H54 (cell line): Measurements from ENCODE around the gene CLCA1.

Source experiments
- DNase-seq: peaks from one replicate; pipeline ENCODE4 v3.0.0; 2011; ENCODE audit warnings: low spot score, mixed read lengths; ENCODE audit not compliant: insufficient read length
- FAIRE-seq: peaks from 3 replicates; lab custom pipeline; 2011; peaks lifted over from hg19 to GRCh38; lab: Jason Lieb, UNC
- POLR2A ChIP-seq: IDR thresholded peaks from 2 replicates; pipeline ENCODE4 v1.6.1; 2011; ENCODE audit warnings: low read depth, mild to moderate bottlenecking, low read length

The CLCA1 gene

DNA sequence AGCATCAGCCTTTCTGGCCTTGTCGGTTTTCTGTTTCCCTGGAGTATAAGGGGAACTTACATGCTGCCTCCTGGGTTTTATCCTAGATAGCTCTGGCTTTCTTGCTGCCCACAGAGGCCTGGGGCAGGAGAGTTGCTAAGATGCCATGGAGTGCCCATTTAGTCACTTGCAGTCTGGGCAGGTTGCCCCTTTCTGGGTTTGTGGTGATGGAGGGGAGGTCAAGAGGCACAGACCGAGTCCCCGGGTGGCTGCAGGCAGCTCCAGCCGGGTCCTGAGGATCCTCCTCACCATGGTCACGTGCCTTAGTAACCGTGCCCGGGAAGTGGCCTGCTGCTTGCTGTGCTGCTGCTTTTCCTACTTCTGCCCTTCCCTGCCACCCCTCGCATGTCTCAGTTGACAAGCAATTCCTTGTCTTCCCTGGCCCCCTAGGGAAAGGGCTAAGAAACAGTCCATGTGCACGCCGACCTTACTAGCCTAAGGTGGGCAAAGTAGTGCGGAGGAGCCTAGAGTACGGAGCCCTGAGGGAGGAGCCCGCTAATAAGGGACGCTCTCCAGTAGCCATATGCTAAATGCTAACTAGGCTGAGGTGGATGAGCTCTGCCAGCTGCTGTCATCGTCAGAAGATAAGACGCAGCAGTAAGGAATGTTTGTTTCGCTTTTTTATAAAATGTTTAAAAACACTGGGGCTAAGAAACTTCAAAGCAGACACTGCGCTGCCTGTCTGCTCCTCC, 34.8 kb downstream of the CLCA1 start:
- no peak for TF ChIP-seq POLR2A
- FAIRE-seq, result no peak
- no peak for DNase-seq

DNA sequence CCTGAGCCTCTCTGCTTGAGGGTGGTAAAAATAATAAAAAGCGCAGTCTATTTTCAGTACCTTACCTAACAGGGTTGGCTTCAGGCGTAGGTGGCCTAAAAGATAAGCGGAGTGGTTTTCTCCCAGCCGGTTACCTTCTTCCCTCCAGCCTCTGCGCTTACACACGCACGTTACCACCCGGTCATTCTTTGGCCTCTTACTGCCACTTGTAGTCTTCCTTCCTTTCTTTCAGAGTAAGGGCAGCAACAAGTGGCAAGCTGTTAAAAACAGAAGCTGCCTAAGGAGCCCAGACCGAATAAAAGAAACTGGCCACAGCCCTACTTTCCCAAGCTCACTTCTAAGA, 35.4 kb downstream of the CLCA1 start:
- FAIRE-seq (no peak), DNase-seq (no peak)
- no peak for TF ChIP-seq POLR2A

DNA sequence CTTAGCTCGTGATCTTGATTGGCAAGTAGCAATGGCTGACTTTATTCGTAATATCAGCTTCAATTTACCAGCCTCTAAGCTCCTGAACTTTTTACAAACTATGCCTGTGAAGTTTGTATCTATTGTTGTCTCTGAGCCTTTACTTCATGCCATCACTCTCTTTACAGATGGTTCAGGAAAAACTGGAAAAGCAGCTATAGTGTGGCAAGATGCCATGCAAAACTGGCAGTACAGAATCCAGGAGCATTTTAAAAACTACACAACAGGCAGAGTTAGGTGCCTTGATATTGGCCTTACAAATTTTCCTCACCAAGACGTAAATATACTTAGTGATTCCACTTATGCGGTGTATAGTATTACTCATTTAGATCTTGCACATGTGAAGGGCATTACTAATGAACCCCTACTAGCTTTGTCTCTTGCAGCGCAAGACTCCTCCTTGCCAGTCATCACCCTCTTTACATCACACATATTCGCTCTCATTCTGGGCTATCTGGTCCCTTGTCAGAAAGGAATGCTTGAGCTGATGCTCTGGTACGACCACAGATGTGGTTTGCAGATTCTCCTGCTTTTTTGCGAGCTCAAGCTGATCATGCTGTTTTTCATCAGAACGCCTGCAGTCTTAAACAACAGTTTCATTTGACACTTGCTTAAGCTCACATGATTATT, 36.3 kb downstream of the CLCA1 start:
- no peak for FAIRE-seq
- no peak for TF ChIP-seq POLR2A
- DNase-seq, result no peak

DNA sequence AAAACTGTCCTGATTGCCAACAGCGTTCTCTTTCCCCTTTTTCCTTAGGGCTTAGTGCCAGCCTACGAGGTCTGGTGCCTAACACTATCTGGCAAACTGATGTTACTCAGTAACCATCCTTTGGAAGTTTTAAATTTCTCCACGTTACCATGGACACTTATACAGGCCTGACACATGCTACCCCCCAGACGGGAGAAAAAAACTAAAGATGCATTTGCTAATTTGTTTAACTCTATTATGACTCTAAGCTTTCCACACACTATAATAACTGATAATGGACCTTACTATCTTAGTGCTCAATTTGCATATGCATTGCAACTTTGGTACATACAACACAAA, 36.8 kb downstream of the CLCA1 start:
- FAIRE-seq (no peak), DNase-seq (no peak)
- TF ChIP-seq POLR2A, result no peak

DNA sequence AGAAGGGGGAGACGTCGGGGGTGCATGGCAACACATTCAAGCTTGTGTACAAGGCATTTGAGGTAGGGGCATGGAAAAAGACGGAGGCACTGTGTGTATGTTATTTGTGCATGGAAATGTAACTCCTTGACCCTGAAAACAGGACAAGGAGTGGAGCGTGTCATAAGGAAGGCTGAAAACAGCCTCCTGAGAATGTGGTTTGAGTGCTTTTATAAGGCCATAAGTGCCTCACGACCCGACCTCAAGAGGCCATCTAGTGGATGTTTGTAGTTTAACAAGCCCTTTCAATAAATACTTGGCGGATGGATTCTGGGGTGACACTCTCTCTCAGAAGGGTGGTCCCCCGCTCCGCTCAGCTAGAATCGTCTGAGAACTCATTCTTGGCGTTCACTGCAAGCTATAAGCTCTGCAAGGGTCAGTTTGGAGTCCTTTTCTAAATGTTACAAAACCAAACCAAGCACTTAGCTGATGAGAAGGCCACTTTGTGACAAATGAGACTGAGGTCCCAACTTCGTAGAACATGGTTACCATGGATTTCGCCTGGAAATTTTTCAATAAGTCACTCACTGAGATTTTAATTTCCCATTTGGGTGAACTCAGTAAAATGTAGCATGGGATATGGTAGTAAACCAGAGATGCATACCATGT, 39.3 kb downstream of the CLCA1 start:
- TF ChIP-seq POLR2A, result no peak
- no peak for DNase-seq
- FAIRE-seq, result peak; percentile 86

DNA sequence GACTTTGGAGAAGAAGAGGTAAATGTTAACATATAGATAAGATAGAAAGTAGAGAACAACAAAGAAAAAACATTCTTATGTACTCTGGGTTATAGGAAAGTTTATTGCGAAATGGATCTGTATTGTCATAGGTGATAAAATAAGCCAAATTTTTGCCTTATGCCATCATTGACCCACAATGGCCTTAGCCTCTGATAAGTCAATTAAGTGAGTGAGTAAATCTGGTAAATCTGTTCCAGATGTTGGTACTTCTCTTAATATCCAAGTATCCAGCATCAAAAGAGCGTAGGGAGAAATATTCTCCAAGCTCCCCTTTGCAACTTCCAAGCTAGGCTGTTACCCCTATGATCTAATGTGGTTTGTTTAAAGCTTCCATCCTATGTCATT, 39.8 kb downstream of the CLCA1 start:
- no peak for TF ChIP-seq POLR2A
- DNase-seq (no peak), FAIRE-seq (no peak)

DNA sequence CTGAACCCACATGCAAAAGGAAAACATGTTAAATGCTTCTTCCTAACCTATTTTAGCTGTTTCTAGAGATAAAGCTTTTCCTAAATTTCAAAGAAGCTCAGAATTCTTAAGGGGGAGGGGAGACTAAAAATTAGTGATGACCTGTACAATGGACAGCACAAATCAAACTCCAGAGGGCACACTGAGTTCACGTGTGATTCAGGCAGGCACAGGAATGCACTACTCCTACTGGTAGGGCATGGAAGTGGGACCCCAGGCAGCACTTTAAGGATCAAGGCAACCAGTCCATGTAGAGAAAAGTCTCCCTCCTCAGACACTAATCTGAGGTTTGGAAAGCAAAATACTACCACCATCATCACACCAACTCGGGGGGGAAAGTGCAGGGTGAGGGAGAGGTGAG, 46.9 kb downstream of the CLCA1 start:
- no peak for TF ChIP-seq POLR2A
- FAIRE-seq (no peak), DNase-seq (peak; percentile 4)

DNA sequence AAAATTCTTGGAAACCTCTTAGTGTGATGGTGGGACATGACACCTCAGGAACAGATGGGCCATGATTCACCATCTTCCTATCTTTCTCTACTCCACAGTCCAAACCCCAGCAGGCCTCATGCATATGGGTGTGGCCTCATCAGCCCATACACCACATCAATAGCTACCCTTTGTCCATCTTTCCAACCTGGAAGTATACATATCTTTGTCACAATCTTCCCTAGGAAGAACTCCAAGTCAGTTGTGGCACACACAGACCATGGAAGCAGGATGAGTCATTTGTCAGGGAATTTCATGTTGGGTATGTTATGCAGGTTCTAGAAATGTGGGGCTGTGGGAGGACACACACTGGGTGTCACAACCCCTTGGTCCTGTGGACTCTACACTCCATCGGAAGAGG, 47.6 kb downstream of the CLCA1 start:
- TF ChIP-seq POLR2A, result no peak
- FAIRE-seq, result no peak
- DNase-seq, result no peak

DNA sequence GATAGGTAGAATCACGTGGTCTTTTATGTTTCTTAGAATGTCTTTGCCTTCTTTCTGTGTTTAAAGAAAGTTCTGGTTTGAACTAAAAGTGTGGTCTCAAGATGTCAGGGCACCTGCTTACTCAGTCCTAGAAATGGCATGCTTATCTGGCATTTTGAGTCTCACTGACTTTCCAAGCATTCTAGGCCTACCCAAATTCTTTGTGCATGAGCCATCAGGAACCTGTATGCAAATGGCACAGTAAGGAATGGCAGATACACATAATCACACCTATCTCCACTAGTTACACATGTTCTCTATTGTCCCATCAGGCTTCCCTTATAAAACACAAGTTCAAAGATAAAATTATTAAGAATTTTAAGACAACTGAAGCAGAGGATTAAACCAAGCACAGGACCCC, 48.6 kb downstream of the CLCA1 start:
- DNase-seq, result no peak
- FAIRE-seq, result no peak
- no peak for TF ChIP-seq POLR2A

DNA sequence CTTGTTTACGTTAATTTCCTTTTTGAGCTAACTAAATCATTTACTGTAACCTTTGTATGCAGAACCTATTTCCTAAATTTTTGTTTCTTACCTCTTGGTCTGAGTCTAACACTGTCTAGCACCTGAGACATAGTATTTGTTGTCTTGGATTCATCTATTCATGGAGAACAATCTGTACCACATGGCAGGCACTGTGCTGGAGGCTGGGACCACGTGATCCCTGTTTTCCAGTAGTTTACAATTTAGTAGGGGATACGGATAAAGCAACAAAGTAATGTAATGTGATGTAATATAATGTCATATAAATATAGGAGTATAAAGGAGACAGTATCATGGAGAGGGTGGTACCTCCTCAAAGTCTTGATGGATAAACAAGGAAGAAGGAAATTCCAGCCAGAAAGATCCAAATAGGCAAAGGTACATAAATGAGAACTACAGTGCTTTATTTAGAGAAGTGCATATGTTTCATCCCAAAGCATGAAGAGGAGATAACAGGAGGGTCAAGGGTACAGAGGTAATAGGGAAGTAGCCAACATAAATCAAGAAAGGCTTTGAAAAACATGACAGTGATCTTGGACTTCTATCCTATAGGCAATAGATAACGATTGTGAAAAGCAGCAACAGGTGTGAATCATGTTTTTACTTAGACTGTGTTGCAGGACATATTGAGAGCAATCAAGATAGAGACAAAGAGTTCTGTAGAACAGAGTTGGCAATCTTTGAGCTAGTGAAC, 52.2 kb downstream of the CLCA1 start:
- no peak for TF ChIP-seq POLR2A
- no peak for FAIRE-seq
- DNase-seq, result no peak

DNA sequence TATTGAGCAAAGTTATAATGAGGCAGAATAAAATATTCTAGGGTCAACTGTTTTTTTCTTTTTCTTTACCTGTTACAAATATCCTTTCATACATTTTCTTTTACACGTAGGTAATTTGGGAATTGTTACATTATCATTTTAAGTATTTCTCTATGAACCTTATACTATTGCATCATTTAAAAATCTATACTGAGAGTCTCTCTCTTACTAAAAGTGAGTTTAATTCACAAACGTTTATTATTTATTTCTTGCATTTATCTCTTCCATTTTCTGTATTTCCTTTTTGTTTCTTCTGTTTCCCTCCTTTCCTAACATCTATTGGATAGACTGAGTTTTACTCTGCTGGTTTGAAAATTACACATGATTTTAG, 52.8 kb downstream of the CLCA1 start:
- TF ChIP-seq POLR2A, result no peak
- DNase-seq (no peak), FAIRE-seq (no peak)

DNA sequence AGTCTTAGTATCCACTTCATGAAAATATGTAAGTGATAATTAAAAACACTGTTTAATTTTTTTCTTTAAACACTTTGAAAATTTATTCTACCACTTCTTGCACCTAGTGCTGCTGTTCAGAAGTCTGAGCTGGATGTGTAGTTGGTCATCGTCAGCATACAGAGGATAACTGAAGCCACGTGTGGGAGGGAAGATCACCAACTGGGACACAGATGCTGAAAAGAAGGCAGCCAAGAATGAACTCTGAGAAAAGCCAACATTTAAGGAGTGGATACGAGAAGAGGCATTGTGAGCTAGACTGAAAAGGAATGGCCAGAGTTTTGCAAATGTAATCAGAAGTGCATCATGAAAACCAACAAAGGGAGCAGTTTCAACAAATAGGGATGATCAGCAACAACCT, 53.5 kb downstream of the CLCA1 start:
- TF ChIP-seq POLR2A, result no peak
- DNase-seq, result no peak
- FAIRE-seq, result no peak

DNA sequence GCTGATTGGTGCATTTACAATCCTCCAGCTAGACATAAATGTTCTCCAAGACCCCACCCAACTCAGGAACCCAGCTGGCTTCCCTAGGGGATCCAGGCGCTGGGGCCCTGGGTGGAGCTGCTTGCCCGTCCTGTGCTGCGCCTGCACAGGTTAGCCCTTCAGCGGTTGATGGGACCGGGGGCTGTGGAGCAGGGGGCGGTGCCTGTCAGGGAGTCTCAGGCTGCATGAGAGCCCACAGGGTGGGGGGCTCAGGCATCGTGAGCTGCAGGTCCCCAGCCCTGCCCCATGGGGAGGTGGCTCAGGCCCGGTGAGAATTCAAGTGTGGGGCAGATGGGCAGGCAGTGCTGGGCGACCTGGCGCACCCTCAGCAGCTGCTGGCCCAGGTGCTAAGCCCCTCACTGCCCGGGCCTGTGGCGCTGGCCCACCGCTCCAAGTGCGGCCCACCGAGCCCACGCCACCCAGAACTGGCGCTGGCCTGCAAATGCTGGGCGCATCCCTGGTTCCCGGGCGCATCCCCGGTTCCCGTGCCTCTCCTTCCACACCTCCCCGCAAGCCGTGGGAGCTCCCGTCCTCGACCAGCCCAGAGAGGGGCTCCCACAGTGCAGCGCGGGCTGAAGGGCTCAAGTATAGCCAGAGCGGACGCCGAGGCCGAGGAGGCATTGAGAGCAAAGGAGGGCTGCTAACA, 55.1 kb downstream of the CLCA1 start:
- no peak for TF ChIP-seq POLR2A
- DNase-seq (no peak), FAIRE-seq (no peak)

DNA sequence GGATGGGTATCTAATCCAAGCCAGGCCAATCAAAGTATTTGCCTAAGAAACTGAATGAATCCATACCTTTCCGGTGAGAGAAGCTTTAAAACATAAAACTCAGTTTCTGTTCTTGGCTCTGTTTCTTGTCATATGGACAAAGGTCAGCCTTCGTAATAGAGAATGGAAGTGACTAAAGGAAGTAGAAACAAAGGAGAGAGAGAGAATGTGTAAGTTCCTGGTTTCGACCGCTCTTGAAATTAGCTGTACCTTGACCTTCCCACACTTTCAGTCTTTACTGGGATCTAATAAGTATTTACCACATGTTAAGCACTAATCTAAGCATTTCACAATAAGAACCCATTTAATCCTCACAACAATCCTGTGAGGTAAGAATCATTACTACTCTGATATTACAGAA, 58.6 kb downstream of the CLCA1 start:
- no peak for TF ChIP-seq POLR2A
- no peak for DNase-seq
- FAIRE-seq, result no peak
